ENCODE results near the gene TBX6. TPM values are rescaled to one million over a fixed set of nuclear protein-coding genes. Genes with fewer than 3 reads are reported as not detected.
A peak's percentile ranks its signal among the peaks of the same experiment; 100 is the strongest.

TBX6 gene
- total RNA-seq, 1 donor from 2014 or later, result 6.4 TPM

- peaks cover 0 to 70% of the 10 kb centered on the region in 2 donors for H3K36me3 ChIP-seq
- H3K4me1 ChIP-seq, result peaks cover 18% of the 10 kb centered on the region
- TF ChIP-seq POLR2A (IDR thresholded peaks at IDR 0.05) (no peak), POLR2AphosphoS5 (IDR thresholded peaks at IDR 0.05; ENCODE audit: insufficient read depth in 1 of 2, low read depth in 1 of 2) (peak in 1 of 2 donors; percentile 15), CTCF (IDR thresholded peaks at IDR 0.05) (no peak)
- intact Hi-C loops (cut with DNase I), result no loop called here
- H3K27ac ChIP-seq, result no peak within 1 kb of the TSS
- no peaks in the 10 kb centered on the region for H3K27me3 ChIP-seq
- H3K4me3 ChIP-seq, result no peak within 1 kb of the TSS
- DNase-seq (ENCODE audit: extremely low spot score in 2 of 2), result no peak
- no peaks in the 10 kb centered on the region for H3K9me3 ChIP-seq
Observed at GRCh38 chr16:30113031-30113710, 21.4 kb upstream of the TBX6 start, which contains the start of gene GDPD3. TSS of gene GDPD3 (minus strand) at chr16:30113537. CDS start at chr16:30113478, 59 bp downstream.

GRCh38 chr16:30112197-30113030 lies 20.7 kb upstream of the TBX6 start:
- Histone ChIP-seq H3K9me3 (no peaks in the 10 kb centered on the region), H3K36me3 (peaks cover 0 to 69% of the 10 kb centered on the region in 2 donors), H3K27ac (no peak overlapping the region), H3K27me3 (no peaks in the 10 kb centered on the region), H3K4me1 (peaks cover 18% of the 10 kb centered on the region), H3K4me3 (no peak overlapping the region)
- intact Hi-C loops (cut with DNase I), result no loop called here
- DNase-seq (ENCODE audit: extremely low spot score in 2 of 2), result no peak
- TF ChIP-seq POLR2AphosphoS5 (IDR thresholded peaks at IDR 0.05; ENCODE audit: insufficient read depth in 1 of 2, low read depth in 1 of 2) (no peak), CTCF (IDR thresholded peaks at IDR 0.05) (peak in 2 of 3 experiments; percentile 50 to 64)

- intact Hi-C loops (cut with DNase I), result no loop called here
- Histone ChIP-seq H3K27ac (no peak overlapping the region), H3K9me3 (no peaks in the 10 kb centered on the region), H3K27me3 (no peaks in the 10 kb centered on the region), H3K4me3 (no peak overlapping the region), H3K36me3 (peaks cover 0 to 58% of the 10 kb centered on the region in 2 donors), H3K4me1 (peaks cover 18% of the 10 kb centered on the region)
- TF ChIP-seq CTCF (IDR thresholded peaks at IDR 0.05), result no peak
- no peak for TF ChIP-seq POLR2AphosphoS5 (IDR thresholded peaks at IDR 0.05; ENCODE audit: insufficient read depth in 1 of 2, low read depth in 1 of 2)
- no peak for TF ChIP-seq POLR2A (IDR thresholded peaks at IDR 0.05)
- no peak for DNase-seq (ENCODE audit: extremely low spot score in 2 of 2)
Observed at GRCh38 chr16:30110661-30111060, 18.9 kb upstream of the TBX6 start.

GRCh38 chr16:30108059-30108850 lies 16.5 kb upstream of the TBX6 start:
- H3K27ac ChIP-seq, result no peak overlapping the region
- H3K9me3 ChIP-seq, result no peaks in the 10 kb centered on the region

More at GRCh38 chr16:30108059-30108850, 16.5 kb upstream of the TBX6 start:
- intact Hi-C loops (cut with DNase I), result no loop called here
- no peaks in the 10 kb centered on the region for H3K27me3 ChIP-seq
- H3K36me3 ChIP-seq, result peaks cover 0 to 51% of the 10 kb centered on the region in 2 donors
- DNase-seq (ENCODE audit: extremely low spot score in 2 of 2), result no peak
- TF ChIP-seq CTCF (IDR thresholded peaks at IDR 0.05) (no peak), POLR2AphosphoS5 (IDR thresholded peaks at IDR 0.05; ENCODE audit: insufficient read depth in 1 of 2, low read depth in 1 of 2) (no peak), POLR2A (IDR thresholded peaks at IDR 0.05) (no peak)
- peaks cover 6% of the 10 kb centered on the region for H3K4me1 ChIP-seq
- no peak overlapping the region for H3K4me3 ChIP-seq

All from vagina (tissue), 2 donors.